HFF-Myc (cell line): Measurements from ENCODE around the gene NXPH4.

ENCODE experiments used
- DNase-seq: peaks from one replicate; pipeline ENCODE4 v3.0.0-alpha.2; 2011; ENCODE audit warnings: low read depth; ENCODE audit errors: extremely low read depth
- H3K4me3 ChIP-seq: replicated peaks from 2 replicates; pipeline ENCODE4 v1.5.1; 2011; ENCODE audit warnings: low read depth, mild to moderate bottlenecking, control low read depth, low read length
- TF ChIP-seq, protein P1 (sequence below): IDR thresholded peaks from 2 replicates; pipeline ENCODE4 v1.5.1; 2012; ENCODE audit warnings: mild to moderate bottlenecking, low read depth, low read length, control low read depth; ENCODE audit errors: missing control alignments

The NXPH4 gene

DNA sequence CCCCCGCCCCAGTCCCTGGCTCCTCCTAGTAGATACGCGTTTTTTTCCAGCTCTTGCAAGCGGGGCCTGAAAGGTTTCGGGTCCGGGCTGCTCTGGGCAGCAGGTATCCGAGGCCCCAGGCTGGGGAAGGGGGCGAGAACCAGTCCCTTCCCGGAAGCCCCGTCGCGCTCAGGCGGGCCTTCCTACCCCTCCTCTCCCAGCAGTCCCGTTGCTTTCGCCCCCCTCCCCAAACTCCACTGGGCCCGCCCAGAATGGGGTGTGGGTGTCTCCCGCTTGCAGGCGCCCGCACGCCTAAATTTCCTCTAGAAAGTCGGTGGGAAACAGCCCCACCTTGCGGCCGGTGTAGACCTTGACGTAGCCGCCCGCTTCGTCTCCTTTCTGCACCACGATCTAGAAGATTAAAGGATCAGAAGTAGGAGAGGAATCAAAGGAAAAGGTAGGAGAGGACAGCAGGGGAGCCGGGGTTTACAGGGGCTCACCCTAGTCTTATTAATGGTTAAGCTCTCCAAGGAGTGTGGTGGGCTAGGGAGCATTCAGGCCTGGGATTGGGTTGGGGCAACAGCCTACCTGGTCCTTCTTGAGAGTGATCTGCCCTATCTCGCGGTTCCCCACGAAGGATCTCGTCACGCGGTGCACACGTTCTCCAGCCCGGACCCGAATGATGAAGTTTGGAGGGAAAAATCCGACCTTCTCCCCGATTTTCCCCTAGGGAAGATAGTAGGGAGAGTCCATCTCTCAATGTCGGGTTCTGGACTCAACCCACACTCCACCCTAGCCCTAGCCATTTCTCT is 27.1 kb downstream of the NXPH4 start:
- H3K4me3 ChIP-seq = peak overlapping the region; percentile 25
- TF ChIP-seq, protein P1, sequence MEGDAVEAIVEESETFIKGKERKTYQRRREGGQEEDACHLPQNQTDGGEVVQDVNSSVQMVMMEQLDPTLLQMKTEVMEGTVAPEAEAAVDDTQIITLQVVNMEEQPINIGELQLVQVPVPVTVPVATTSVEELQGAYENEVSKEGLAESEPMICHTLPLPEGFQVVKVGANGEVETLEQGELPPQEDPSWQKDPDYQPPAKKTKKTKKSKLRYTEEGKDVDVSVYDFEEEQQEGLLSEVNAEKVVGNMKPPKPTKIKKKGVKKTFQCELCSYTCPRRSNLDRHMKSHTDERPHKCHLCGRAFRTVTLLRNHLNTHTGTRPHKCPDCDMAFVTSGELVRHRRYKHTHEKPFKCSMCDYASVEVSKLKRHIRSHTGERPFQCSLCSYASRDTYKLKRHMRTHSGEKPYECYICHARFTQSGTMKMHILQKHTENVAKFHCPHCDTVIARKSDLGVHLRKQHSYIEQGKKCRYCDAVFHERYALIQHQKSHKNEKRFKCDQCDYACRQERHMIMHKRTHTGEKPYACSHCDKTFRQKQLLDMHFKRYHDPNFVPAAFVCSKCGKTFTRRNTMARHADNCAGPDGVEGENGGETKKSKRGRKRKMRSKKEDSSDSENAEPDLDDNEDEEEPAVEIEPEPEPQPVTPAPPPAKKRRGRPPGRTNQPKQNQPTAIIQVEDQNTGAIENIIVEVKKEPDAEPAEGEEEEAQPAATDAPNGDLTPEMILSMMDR = peak; percentile 81
- no peak for DNase-seq

DNA sequence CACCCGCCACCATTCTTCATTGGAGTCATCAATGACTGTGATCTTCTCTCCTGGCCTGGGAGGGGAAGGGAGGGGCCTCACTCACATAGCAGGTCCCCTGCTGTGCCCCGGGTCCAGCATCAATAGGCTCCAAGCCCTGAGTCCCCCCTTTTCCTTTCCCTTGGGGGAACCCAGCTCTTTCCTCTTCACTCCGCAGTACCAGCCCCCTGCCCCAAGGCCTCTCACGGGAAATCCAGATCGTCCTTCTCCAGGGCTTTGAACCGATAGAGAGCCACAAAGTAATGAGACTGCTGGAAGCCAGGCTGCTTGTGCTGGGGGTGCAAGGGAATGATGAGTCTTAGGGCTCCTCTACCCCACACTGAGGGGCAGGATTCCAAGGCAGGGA is 27.7 kb downstream of the NXPH4 start:
- no peak overlapping the region for H3K4me3 ChIP-seq
- TF ChIP-seq, protein P1 = no peak
- DNase-seq = no peak

GRCh38 chr12:57247041-57247440 is 30.4 kb downstream of the NXPH4 start:
- no peak overlapping the region for H3K4me3 ChIP-seq
- TF ChIP-seq, protein P1 = no peak
- DNase-seq = no peak

DNA sequence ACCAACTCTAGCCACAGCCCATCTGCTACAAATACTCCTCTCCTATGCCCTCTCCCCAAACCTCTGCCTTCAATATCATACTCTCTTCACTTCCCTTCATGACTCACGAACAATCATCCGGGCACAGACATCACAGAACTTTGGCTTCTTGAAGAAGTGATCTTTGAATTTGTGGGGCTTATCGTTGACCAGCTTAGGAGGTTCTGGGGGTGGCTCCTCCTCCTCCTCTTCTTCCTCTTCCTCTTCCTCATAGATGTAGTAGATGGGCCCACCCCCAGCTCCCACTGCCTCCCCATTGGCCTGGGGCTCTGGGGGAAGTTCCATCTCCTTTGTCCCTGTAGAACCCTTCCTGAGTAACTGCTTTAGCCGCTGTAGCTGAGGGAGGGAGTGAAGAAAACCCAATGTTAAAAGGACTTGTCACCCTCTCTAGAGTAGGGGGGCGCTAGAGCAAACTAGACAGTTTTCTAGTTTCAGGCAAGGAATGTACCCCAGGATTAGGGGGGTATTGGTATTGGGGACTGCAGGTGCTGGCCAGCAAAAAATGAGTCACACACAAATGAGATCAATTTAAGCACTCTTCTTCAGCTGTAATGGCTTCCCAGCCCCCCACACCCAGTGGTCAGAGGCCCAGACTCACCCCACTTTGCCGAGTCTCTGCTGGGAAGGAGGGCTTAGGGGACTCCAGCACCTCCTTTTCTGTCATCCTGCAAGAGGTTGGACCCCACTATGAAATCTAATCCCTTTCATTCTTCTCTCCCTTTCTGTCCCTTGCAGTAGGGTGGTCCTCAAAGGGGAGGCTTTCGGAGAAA is 32.5 kb downstream of the NXPH4 start:
- TF ChIP-seq, protein P1 = no peak
- DNase-seq = no peak
- H3K4me3 ChIP-seq = no peak overlapping the region

- TF ChIP-seq, protein P1 = no peak
These were observed 33.9 kb downstream of the NXPH4 start for GRCh38 chr12:57250541-57250940.

GRCh38 chr12:57250956-57251355 is 34.4 kb downstream of the NXPH4 start, which contains the start of gene STAC3:
TSS of gene STAC3 (minus strand) at chr12:57251187. CDS start at chr12:57249636, 1,551 bp downstream.
- DNase-seq = no peak
- TF ChIP-seq, protein P1 = no peak
- no peak within 1 kb of the TSS for H3K4me3 ChIP-seq

More at GRCh38 chr12:57250541-57250940, 33.9 kb downstream of the NXPH4 start:
- H3K4me3 ChIP-seq = no peak overlapping the region
- DNase-seq = no peak
